OCI-LY7 (cell line): Measurements from ENCODE around the gene JCAD.

Source experiments
- CTCF ChIP-seq: fragments of 200-600 bp; sonication (generic); conservative IDR thresholded peaks from 2 replicates; pipeline ENCODE4 v1.5.1; 2014; ENCODE audit warnings: mild to moderate bottlenecking, antibody characterized with exemption, low read length, moderate library complexity, mixed read lengths
- EZH2phosphoT487 ChIP-seq: fragments of 200-600 bp; sonication (generic); IDR thresholded peaks from 2 replicates; pipeline ENCODE4 v1.6.1; 2018; ENCODE audit warnings: low read depth, borderline replicate concordance, mild to moderate bottlenecking, mixed run types, antibody characterized with exemption, low read length, moderate library complexity, mixed read lengths

- TF ChIP-seq CTCF (no peak), EZH2phosphoT487 (no peak)
Observed at GRCh38 chr10:30083934-30084333, 24.5 kb upstream of the JCAD start.
